Large intestine (tissue), 3 donors: Measurements from ENCODE around the gene DOP1B. TPM values are rescaled to one million over a fixed set of nuclear protein-coding genes. Genes with fewer than 3 reads are reported as not detected.

Source experiments
- DNase-seq, 2 donors: peaks; one replicate each; pipeline versions ENCODE4 v3.0.0 to v3.0.0-alpha.2; 2013
- H3K27ac ChIP-seq: one replicate; pipeline ENCODE4 v1.5.1; 2013; ENCODE audit warnings: low read length
- H3K27me3 ChIP-seq: 2 replicates; pipeline ENCODE4 v1.6.1; 2013; ENCODE audit warnings: low read length; ENCODE audit not compliant: control insufficient read depth, insufficient read depth
- H3K36me3 ChIP-seq: 2 replicates; pipeline ENCODE4 v1.6.1; 2013; ENCODE audit warnings: low read length; ENCODE audit not compliant: control insufficient read depth, insufficient read depth
- H3K4me1 ChIP-seq: one replicate; pipeline ENCODE4 v1.6.1; 2013; ENCODE audit warnings: low read length; ENCODE audit not compliant: control insufficient read depth, insufficient read depth
- H3K4me3 ChIP-seq: one replicate; pipeline ENCODE4 v1.5.1; 2013; ENCODE audit warnings: low read length
- H3K9me3 ChIP-seq: one replicate; pipeline ENCODE4 v1.6.1; 2013; ENCODE audit warnings: mild to moderate bottlenecking, low read depth, low read length, moderate library complexity; ENCODE audit not compliant: control insufficient read depth
- WGBS: methylation state at CpG from one replicate; pipeline ENCODE4 v1.1.5; 2013; ENCODE audit warnings: low lambda C conversion rate; ENCODE audit not compliant: insufficient coverage; 5-methylcytosine and 5-hydroxymethylcytosine counted together
- polyA plus RNA-seq: library from polyadenylated mRNA; unstranded; fragments of 120-200 nt; gene quantifications from one replicate; pipeline ENCODE4 v1.2.1, GENCODE V29; 2013

The DOP1B gene
- polyA plus RNA-seq, 1 donor = 16.0 TPM

DNA sequence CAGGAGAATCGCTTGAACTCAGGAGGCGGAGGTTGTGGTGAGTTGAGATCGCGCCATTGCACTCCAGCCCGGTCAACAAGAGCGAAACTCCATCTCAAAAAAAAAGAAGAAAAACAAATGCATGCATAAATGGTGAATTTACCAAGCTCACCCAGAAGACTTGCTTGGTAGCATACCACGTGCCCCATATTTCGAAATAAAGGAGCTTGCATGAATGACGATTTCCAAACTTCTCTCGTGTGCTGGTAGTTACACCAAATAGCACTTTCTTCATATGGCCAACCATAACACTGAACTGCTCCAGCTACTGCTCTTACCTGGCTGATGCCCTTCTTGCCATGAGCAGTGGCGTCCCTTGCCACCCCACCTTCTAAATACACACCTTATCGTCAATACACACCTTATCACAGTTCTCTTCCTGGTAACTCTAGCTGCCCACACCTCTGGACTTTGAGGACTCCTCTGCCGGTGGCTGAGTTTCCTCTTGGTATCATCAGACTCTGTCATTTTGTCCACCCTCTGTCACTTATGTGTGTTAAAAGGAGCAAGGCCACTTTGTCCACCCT is 2.8 kb downstream of the DOP1B start:
- DNase-seq = peak in 1 of 2 donors; percentile 60
- no peaks in the 10 kb centered on the region for H3K9me3 ChIP-seq
- H3K36me3 ChIP-seq = peaks cover 2% of the 10 kb centered on the region
- WGBS = no CpG with 5 or more reads among the region's 13 CpGs
- no peak overlapping the region for H3K4me3 ChIP-seq
- H3K27me3 ChIP-seq = no peaks in the 10 kb centered on the region
- H3K4me1 ChIP-seq = peaks cover 4% of the 10 kb centered on the region
- no peak overlapping the region for H3K27ac ChIP-seq

- no peak overlapping the region for H3K27ac ChIP-seq
- no CpG with 5 or more reads among the region's 2 CpGs for WGBS
- DNase-seq = no peak
These were observed 4.2 kb downstream of the DOP1B start for GRCh38 chr21:36160850-36161178.

GRCh38 chr21:36162631-36163030 is 6.0 kb downstream of the DOP1B start:
- Histone ChIP-seq H3K27ac (no peak overlapping the region), H3K9me3 (no peaks in the 10 kb centered on the region), H3K36me3 (peaks cover 4% of the 10 kb centered on the region), H3K4me1 (no peaks in the 10 kb centered on the region), H3K27me3 (no peaks in the 10 kb centered on the region), H3K4me3 (no peak overlapping the region)
- no CpG with 5 or more reads among the region's 5 CpGs for WGBS
- DNase-seq = no peak

More at GRCh38 chr21:36160850-36161178, 4.2 kb downstream of the DOP1B start:
- H3K4me3 ChIP-seq = no peak overlapping the region
- peaks cover 2% of the 10 kb centered on the region for H3K36me3 ChIP-seq
- H3K4me1 ChIP-seq = no peaks in the 10 kb centered on the region
- H3K27me3 ChIP-seq = no peaks in the 10 kb centered on the region
- no peaks in the 10 kb centered on the region for H3K9me3 ChIP-seq

DNA sequence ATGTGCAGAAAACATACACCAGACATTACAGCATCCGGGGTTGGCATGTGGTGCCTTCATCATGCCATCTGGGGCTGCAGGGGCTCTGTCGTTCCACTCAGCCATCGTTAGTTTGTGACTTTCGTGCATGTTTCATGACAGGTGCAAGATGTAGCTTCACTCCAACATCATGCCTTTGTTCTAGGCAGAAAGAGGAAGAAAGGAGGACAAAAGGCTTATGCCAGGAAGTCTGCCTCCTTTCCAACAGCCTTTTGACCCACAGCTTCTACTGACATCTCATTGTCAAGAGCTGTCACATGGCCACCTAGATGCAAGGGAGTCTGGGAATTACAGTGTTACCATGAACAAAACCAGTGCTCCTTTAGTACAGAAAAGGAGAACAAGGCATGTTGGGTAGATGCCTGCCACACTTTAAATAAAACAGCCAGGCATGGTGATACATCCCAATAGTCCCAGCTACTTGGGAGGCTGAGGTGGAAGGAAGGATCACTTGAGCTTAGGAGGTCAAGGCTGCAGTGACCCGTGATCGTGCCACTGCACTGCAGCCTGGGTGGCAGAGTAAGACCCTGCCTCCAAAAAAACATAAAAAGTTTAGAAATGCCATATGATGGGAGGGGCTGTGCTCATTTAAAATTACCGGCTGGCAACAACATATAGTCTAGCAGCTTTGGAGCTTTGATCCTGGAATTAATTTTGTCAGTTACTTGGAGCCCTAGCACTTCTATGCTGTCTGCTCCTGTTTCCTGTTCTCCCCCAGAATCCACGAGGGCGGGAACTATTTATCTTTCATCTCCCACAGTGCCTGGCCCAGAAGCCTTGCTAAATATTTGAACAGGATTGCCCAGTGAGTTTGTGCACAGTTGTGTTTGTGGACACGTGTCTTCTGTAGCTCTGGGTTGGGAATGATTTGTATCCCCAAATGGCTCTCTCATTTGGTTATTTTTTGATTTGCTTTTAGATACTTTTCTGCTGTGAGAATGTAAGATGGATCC is 7.4 kb downstream of the DOP1B start:
- DNase-seq = no peak
- H3K4me1 ChIP-seq = no peaks in the 10 kb centered on the region

DNA sequence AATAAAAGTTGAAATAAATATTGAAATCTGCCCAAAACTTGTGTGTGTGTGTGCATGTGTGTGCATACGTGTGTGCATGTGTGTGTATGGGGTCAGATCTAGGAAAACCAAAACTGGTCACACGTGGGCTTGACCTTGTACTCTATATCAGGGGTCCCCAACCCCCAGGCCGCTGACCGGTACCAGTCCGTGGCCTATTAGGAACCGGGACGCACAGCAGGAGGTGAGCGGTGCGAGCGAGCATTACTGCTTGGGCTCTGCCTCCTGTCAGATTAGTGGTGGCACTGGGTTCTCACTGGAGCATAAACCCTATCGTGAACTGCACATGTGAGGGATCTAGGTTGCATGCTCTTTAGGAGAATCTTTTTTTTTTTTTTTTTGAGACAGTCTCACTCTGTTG is 8.7 kb downstream of the DOP1B start:
- Histone ChIP-seq H3K9me3 (no peaks in the 10 kb centered on the region), H3K4me1 (no peaks in the 10 kb centered on the region), H3K36me3 (peaks cover 17% of the 10 kb centered on the region), H3K27ac (no peak overlapping the region), H3K27me3 (no peaks in the 10 kb centered on the region), H3K4me3 (no peak overlapping the region)
- no CpG with 5 or more reads among the region's 11 CpGs for WGBS
- no peak for DNase-seq

More for the DNA sequence above, 7.4 kb downstream of the DOP1B start:
- H3K9me3 ChIP-seq = no peaks in the 10 kb centered on the region
- H3K4me3 ChIP-seq = no peak overlapping the region
- peak overlapping the region; percentile 38 for H3K27ac ChIP-seq
- peaks cover 9% of the 10 kb centered on the region for H3K36me3 ChIP-seq
- H3K27me3 ChIP-seq = no peaks in the 10 kb centered on the region
- no CpG with 5 or more reads among the region's 10 CpGs for WGBS

DNA sequence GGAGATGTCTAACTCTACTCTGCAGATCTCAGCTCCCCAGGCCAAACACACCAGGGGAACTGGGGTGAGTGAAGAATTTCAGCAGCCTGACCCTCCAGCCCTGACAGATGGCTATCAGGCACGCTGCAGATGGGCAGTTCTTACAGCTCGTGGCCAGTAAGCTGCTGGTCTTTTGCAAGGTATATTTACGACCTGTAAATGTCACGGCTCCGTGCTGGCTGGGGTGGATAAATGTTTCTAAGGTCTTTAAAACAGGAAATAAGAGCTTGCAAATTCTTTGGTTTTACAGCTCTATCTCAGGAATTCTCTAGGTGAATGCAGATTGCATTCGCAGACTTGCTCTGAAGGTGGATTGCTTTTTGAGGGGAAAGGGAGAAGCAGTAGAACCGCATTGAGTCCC is 10.1 kb downstream of the DOP1B start:
- Histone ChIP-seq H3K36me3 (peaks cover 16% of the 10 kb centered on the region), H3K9me3 (no peaks in the 10 kb centered on the region), H3K27ac (peak overlapping the region; percentile 16), H3K4me1 (no peaks in the 10 kb centered on the region), H3K4me3 (no peak overlapping the region), H3K27me3 (no peaks in the 10 kb centered on the region)
- no CpG with 5 or more reads among the region's 7 CpGs for WGBS
- no peak for DNase-seq

DNA sequence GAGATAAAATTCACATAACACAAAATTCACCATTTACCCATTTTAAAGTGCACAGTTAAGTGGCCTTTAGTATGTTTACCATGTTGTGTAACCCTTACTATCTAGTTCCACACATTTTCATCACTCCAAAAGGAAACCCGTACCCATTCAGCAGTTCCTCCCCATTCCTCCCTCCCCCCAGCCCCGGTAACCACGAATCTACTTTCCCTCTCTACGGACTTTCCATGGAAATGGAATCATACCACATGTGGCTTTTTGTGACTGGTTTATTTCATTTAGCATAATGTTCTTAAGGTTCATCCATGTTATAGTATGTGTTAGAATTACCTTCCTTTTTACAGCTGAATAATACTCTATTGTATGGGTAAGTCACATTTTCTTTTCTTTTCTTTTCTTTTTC is 10.9 kb downstream of the DOP1B start:
- Histone ChIP-seq H3K27ac (no peak overlapping the region), H3K27me3 (no peaks in the 10 kb centered on the region), H3K4me1 (no peaks in the 10 kb centered on the region), H3K9me3 (no peaks in the 10 kb centered on the region), H3K36me3 (peaks cover 16% of the 10 kb centered on the region), H3K4me3 (no peak overlapping the region)
- WGBS = 100% methylated on average over 2 of the region's 4 CpGs
- DNase-seq = no peak

- Histone ChIP-seq H3K4me3 (no peak overlapping the region), H3K36me3 (peaks cover 17% of the 10 kb centered on the region), H3K4me1 (no peaks in the 10 kb centered on the region), H3K9me3 (no peaks in the 10 kb centered on the region), H3K27me3 (no peaks in the 10 kb centered on the region), H3K27ac (no peak overlapping the region)
- no CpG with 5 or more reads among the region's 19 CpGs for WGBS
- no peak for DNase-seq
These were observed 13.0 kb downstream of the DOP1B start for GRCh38 chr21:36169470-36170128.

DNA sequence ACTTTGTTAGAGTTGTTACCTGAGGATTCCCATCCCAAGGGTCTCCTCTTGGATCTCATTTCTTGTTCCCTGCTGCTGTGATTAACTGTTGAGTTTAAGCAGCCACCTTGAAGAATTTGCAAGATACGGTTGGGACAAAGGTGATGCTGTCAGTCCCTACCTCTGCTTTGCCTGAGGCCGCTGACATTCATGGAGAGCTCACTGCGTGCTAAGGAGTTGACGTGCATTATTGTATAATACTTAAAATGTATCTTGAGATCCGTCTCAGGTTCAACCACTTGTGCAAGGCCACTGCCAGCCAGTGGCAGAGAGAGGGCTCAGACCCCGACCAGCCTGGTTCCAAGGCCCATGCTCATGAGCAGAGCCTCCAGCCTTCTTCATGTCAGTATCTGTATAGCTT is 14.2 kb downstream of the DOP1B start:
- no peak for DNase-seq
- no peaks in the 10 kb centered on the region for H3K9me3 ChIP-seq
- H3K36me3 ChIP-seq = peaks cover 17% of the 10 kb centered on the region
- H3K4me3 ChIP-seq = no peak overlapping the region
- no peak overlapping the region for H3K27ac ChIP-seq
- no peaks in the 10 kb centered on the region for H3K27me3 ChIP-seq
- WGBS = no CpG with 5 or more reads among the region's 6 CpGs
- H3K4me1 ChIP-seq = no peaks in the 10 kb centered on the region

DNA sequence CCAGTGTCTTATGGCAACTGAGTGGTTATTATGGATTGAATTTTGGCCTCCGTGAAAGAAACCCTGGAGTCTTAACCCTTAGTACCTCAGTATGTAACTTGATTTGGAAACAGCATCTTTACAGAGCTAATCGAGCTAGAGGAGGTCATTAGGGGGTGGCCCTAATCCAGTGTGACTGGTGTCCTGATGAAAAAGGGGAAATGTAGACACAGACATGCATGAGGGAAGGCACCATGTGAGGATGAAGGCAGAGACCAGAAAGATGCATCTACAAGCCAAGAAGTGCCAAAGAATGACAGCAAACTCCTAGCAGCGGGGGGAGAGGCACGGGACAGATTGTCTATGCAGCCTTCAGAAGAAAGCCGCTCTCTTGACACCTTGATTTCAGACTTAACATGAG is 14.7 kb downstream of the DOP1B start:
- no peak for DNase-seq
- Histone ChIP-seq H3K9me3 (no peaks in the 10 kb centered on the region), H3K27me3 (no peaks in the 10 kb centered on the region), H3K4me3 (no peak overlapping the region), H3K27ac (no peak overlapping the region), H3K36me3 (peaks cover 17% of the 10 kb centered on the region), H3K4me1 (peaks cover 2% of the 10 kb centered on the region)
- no CpG with 5 or more reads among the region's 5 CpGs for WGBS
